Right lung (tissue), 5 donors: ENCODE results near the gene LPAR1. TPM values are rescaled to one million over a fixed set of nuclear protein-coding genes. Genes with fewer than 3 reads are reported as not detected.

Experiments used
- DNase-seq, 2 donors: peaks; one replicate each; pipeline ENCODE4 v3.0.0-alpha.2; 2013
- polyA plus RNA-seq, 5 donors: library from polyadenylated mRNA; unstranded; fragments of 120-200 nt; gene quantifications; one replicate each; pipeline versions ENCODE4 v1.2.1 to v1.2.3, GENCODE V29; 2013; ENCODE audit warnings: inconsistent platforms in 1 of 5, low replicate concordance in 1 of 5; ENCODE audit not compliant: insufficient read length in 5 of 5, insufficient read depth in 1 of 5

LPAR1 gene
- polyA plus RNA-seq, 5 donors, result 54.4 to 73.3 (median 67.4) TPM

DNA sequence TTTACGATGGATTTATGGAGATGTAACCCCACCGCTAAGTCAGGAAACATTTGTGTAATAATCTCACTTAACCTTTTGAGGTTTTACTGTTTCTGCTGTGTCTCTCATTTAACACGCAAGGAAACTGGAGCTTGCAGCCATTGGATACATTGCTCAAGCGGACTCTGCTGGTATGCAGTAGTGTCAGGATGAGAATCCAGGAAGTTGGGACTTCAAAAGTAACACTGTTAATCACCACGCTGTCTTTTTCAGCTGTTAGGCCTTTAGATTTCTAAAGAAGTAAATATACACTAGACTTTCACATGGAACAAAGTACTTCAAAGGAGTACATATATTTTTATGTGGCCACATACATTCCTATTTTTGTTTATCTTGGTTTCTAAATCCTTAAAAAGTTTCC is 114.7 kb downstream of the LPAR1 start:
- no peak for DNase-seq

- DNase-seq, result no peak
These were observed 116.1 kb downstream of the LPAR1 start for GRCh38 chr9:110922145-110922544.

GRCh38 chr9:110921705-110922104 is 116.6 kb downstream of the LPAR1 start:
- no peak for DNase-seq

DNA sequence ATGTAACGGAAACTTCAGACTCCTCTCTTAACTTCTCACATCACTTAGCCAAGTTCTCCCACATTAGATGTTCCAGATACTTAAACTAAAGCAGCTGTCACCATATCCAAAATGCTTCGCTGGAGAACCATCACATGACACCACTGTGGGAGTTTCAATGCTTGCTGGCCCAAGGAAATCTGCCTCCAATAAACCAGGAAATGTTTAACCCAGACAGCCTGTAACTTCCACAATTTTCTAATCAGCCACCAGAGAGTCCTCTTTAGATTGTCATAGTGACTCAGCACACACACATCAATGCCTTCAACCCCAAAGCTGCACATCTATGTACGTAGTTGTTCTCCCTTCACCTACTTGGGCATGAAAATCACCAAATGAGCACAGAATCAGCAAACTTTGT is 118.7 kb downstream of the LPAR1 start:
- no peak for DNase-seq

DNA sequence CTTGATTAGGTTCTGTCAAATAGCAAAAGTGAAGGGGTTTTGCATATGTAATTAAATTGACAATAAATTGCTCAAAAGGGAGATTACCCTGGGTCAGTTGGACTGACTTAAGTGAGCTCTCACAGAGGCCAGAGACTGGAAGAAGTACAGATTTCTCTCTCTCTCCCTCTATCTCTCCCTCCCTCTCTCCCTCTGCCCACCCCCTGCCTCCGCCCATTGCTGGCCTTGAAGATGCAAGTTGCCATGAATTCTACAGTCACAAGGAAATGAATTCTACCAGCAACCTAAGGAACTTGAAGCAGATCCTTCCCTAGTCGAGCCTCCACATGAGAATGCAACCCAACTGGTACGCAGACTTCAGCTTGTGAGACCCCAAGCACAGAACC is 119.2 kb downstream of the LPAR1 start:
- no peak for DNase-seq

- no peak for DNase-seq
These were observed 119.8 kb downstream of the LPAR1 start for GRCh38 chr9:110918316-110919049.

- DNase-seq, result no peak
These were observed 121.9 kb downstream of the LPAR1 start for GRCh38 chr9:110916403-110916802.

DNA sequence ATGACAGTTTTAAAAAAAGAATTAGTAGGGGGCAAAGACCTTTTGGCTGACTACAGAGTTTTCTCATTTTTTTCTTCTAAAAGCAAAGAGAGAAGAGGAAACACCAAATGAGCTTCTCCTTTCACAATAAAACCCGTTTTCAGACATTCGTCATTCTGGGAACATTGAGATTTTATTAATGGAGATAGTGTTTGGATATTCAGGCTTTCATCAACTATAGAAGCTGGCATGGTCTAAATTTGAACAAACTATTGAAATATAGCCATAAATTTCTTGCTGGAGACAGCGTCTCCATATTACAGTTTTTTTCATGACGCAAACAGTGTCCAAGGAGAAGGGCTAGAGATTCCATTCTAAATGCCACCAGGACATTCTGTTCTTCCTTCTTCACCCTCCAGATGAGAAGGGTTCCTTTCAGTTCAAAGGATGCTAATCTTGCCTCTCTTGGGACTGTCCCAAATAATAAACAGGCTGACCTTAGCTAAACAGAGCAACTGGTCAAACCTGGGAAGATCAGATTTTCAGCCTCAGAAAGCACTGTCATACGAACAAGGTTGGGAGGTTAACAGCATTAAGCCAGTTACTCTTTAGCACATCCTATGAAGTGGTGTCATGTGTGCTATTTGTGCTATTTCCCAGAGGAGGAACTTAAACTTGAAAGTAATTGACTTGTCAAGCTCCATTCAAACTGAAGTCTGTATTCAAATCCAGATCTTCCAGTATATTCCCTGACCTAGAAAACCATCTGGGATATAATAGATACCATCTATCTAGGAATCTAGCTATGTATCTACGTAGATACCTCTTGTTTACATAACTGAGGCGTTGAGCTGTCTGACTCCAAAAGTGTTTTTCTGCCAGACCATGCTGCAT is 125.6 kb downstream of the LPAR1 start:
- DNase-seq, result no peak

DNA sequence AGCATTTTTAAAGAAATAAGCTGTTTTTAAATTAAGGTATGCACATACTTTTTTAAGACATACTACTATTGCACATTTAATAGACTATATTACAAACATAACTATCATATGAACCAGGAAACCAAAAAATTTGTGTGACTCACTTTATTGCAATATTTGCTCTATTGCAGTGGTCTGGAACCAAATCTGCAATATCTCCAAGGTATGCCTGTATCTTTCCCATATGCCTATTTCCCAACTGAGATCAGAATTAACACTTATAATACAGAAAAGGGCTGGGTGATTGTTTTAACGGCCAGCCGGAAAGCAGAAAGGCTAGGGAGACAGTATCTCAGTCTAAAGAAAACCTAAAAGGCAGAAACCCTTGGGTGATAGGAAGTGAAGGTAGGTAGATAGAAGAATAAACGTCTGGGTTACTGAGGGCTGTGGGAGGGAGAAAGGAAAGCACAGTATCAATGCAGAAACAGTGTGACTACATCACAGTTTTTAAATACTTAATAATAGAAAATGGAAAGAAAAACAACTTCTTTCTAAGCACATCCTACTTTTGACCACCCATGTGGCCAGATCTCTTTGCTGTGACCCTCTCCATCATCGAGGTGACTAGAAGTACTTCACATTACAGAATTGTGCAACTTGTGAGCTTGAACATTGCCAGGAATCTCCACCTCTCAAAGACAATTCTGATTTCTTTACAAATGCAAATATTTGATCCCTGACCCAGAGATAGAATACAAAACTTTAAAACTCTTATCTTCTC is 126.4 kb downstream of the LPAR1 start:
- no peak for DNase-seq

GRCh38 chr9:110908894-110909293 is 129.4 kb downstream of the LPAR1 start:
- DNase-seq, result no peak

- DNase-seq, result no peak
These were observed 137.4 kb downstream of the LPAR1 start for GRCh38 chr9:110900917-110901316.

- no peak for DNase-seq
These were observed 137.8 kb downstream of the LPAR1 start for GRCh38 chr9:110900456-110900855.

DNA sequence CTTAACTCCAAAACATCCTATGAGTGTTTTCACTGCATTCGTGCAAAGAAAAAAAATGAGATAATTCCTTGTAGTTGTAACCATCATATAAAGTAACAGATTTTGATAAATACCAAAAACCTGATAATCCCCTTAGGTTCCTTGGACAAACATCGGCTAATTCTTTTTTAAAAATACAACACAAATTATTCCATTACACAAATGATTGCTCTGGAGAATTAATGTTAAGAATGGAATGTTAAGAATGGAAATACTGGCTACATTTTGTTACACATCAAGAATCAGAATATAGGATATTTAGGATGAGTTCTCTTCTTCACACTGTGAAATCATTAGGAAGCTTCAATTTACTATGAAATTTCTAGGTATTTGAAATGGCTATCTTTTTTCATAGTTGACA is 139.4 kb downstream of the LPAR1 start:
- no peak for DNase-seq

DNA sequence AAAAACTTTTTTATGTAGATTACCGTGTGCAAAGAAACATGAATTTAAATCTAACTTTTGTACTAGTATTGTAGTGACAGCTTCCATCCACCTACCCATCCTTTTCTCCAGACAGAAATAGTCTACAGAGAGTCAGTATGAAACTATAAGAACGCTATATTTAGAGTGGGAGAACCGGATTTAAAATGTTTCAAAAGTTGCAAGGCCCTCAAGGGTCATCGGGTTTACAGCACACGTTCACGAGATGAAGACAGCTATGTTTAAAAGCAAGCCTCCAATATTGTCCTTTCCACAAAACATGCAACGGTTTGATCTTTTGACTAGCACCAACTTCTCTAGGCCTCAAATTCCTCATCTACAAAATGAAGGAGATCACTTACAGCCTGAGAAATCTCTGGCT is 139.9 kb downstream of the LPAR1 start:
- no peak for DNase-seq

DNA sequence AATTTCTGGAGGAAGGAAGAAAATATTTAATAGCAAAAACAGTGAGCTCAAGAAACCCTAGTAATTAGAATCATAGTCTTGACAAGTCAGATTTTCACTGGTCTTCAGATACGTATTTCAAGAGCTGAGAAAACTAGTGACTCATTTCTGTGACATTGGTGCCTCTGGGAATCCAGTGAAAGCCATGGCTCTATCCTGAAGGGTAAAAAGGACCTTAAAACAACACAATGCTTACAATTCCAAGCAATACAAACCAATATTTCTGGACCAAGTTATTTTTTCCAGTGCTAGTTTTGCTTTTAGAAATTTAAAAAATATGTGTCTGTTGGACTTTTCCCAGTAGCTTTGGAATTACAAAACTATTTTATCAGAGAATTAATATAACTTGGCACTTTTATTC is 140.3 kb downstream of the LPAR1 start:
- no peak for DNase-seq

DNA sequence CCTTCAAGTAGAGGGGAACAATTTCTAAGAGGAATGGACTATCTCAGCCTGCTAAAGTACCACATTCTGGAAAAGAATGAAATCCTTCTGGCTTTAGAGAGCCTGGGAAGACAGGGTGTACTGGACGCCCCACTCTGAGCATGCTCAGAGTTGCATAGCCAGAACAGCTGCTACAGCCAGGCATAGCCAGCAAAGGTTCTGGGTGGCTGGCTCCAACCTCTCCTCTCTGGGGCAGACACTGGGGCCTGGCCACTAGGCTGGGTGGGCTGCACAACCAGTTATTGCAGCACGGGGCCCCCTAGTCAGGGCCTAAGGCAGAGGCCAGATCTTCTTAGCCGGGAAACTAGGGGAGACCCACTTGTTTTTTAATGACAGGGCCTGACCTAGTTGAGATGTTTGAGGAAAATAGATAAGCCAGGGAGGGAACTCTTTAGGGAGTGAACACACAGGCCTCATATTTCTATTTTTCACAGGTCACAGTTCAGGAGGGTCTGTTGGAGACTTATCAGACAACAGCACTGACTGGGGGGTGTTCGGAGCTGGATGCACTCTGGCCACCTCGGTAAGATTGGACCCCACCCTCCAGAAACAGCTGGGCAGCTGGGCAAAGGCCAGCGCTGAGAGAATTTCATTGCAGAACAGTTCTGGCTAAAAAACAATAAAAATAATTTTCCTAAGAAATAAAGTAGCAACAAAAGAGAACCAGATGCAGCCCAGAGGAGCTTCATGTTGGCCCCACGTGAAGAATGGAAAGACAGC is 142.9 kb downstream of the LPAR1 start:
- DNase-seq, result peak in 1 of 2 donors; percentile 55

DNA sequence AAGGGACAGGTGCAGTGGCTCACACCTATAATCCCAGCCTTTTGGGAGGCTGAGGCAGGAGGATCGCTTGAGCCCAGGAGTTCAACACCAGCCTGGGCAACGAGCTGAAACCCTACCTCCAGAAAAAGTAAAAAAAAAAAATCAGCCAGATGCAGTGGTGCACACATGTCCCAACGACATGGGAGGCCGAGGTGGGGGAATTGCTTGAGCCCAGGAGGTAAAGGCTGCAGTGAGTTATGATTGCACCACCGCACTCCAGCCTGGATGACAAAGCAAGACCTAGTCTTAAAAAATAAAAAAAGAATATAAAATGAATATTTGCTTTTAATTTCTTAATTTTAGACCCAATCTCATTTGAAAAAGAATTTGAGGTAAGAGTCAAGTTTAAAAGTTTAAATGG is 143.5 kb downstream of the LPAR1 start:
- no peak for DNase-seq

- no peak for DNase-seq
These were observed 145.6 kb downstream of the LPAR1 start for GRCh38 chr9:110892689-110893088.

DNA sequence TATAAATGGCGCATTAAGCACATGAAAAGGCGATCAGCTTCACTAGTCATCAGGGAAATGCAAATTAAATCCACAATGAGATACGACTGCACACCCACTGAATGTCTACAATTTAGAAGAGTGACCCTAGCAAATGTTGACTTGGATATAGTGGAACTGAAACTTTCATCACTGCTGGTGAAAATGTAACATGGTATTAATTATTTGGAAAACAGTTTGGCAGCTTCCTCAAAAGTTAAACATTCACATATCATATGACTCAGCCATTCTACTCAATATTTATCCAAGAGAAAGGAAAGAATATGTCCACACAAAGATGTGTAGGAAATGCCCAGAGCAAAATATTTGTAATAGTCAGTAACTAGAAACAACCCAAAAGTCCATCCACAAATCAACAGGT is 146.5 kb downstream of the LPAR1 start:
- DNase-seq, result no peak

DNA sequence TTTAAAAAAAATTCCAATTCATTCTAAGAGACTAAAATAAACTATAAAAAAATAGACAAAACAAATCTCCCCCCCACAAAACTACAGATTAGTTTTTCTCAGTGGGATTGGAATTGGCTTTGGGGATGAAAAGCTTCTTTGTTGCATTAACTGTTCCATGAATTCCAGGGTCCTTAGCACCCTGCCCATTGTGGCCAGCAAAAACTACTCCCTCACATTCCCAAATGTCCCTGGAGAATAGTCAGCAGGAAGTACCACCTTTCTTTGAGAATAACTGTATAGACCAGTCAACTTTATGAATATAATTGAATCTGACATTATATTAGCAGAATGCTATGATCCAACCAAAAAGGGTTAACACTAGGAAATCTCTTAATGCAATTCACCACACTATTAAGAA is 147.9 kb downstream of the LPAR1 start:
- no peak for DNase-seq

DNA sequence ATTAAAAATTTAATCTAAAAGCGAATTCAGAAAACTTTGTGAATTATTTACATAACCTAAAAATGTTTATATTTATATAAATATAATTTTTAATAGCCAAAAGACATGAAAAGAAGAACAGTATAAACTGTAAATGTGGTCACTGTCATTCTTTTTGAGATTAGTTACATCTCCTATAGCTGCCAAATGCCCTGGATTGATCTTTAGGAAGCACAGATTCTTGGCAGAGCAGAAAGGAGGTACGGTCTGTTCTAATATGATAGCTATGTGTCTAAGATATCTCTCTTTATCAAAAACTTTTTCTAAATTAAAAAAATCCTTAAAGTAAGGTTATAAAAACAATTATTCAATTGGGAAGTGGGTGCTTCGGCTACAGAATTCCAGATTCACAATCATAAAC is 151.0 kb downstream of the LPAR1 start:
- no peak for DNase-seq

DNA sequence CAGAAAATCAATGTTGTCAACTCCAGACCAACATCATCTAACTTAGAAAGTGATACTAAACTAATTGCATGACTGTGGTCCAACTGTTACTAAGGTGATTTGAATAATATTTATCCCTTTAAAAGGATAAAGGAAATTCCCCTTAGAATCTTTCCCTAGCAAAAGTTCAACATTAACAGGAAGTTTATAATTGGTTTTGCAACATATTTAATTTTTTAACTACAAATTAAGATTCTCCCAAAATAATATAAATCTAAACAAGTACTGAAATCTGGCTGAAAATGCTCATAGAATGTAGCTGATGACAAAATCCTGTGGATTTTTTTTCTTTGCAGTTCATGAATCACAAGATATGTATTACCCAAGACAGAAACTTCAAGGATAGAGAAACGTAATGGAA is 151.4 kb downstream of the LPAR1 start:
- DNase-seq, result peak; percentile 33 to 38
